Mesendoderm (in vitro differentiated cells): ENCODE data around the gene SLC13A3.

Experiments
- DNase-seq: peaks from one replicate; pipeline ENCODE4 v3.0.0; 2013
- H2AK5ac ChIP-seq: 2 replicates; pipeline ENCODE4 v1.6.1; 2013; ENCODE audit warnings: low read length, inconsistent platforms
- H2BK120ac ChIP-seq: 2 replicates; pipeline ENCODE4 v1.6.1; 2013; ENCODE audit warnings: low read depth, mild to moderate bottlenecking, low read length, moderate library complexity, mixed read lengths
- H2BK15ac ChIP-seq: replicated peaks from 2 replicates; pipeline ENCODE4 v1.6.1; 2013; ENCODE audit warnings: low read depth, mild to moderate bottlenecking, moderate library complexity
- H2BK5ac ChIP-seq: 2 replicates; pipeline ENCODE4 v1.6.1; 2013; ENCODE audit warnings: low read length, inconsistent platforms
- H3K18ac ChIP-seq: 2 replicates; pipeline ENCODE4 v1.6.1; 2013; ENCODE audit warnings: mild to moderate bottlenecking, low read length, mixed read lengths
- H3K23ac ChIP-seq: one replicate; pipeline ENCODE4 v1.6.1; 2013; ENCODE audit warnings: low read length
- H3K27ac ChIP-seq: 2 replicates; pipeline ENCODE4 v1.5.1; 2013; ENCODE audit warnings: low read depth, mild to moderate bottlenecking, inconsistent platforms, low read length, moderate library complexity
- H3K27me3 ChIP-seq: 2 replicates; pipeline ENCODE4 v1.6.1; 2013; ENCODE audit warnings: low read length, control low read depth, mild to moderate bottlenecking, inconsistent platforms; ENCODE audit not compliant: insufficient read depth, poor library complexity
- H3K36me3 ChIP-seq: 2 replicates; pipeline ENCODE4 v1.6.1; 2013; ENCODE audit warnings: low read length, inconsistent platforms; ENCODE audit not compliant: control insufficient read depth, insufficient read depth
- H3K4ac ChIP-seq: one replicate; pipeline ENCODE4 v1.6.1; 2013; ENCODE audit warnings: low read depth, mild to moderate bottlenecking, low read length, moderate library complexity
- H3K4me1 ChIP-seq: 2 replicates; pipeline ENCODE4 v1.6.1; 2013; ENCODE audit warnings: low read depth, low read length, inconsistent platforms; ENCODE audit not compliant: control insufficient read depth
- H3K4me2 ChIP-seq: 2 replicates; pipeline ENCODE4 v1.6.1; 2013; ENCODE audit warnings: low read length
- H3K4me3 ChIP-seq: 2 replicates; pipeline ENCODE4 v1.5.1; 2013; ENCODE audit warnings: mild to moderate bottlenecking, low read length
- H3K56ac ChIP-seq: one replicate; pipeline ENCODE4 v1.6.1; 2013; ENCODE audit warnings: low read length
- H3K79me1 ChIP-seq: 2 replicates; pipeline ENCODE4 v1.6.1; 2013; ENCODE audit warnings: low read length, inconsistent platforms
- H3K79me2 ChIP-seq: 2 replicates; pipeline ENCODE4 v1.6.1; 2013; ENCODE audit warnings: mild to moderate bottlenecking, low read length; ENCODE audit not compliant: control insufficient read depth, insufficient read depth
- H3K9ac ChIP-seq: 2 replicates; pipeline ENCODE4 v1.6.1; 2013; ENCODE audit warnings: low read length, inconsistent platforms
- H4K5ac ChIP-seq: one replicate; pipeline ENCODE4 v1.6.1; 2013; ENCODE audit warnings: low read length
- H4K8ac ChIP-seq: one replicate; pipeline ENCODE4 v1.6.1; 2013; ENCODE audit warnings: low read depth, mild to moderate bottlenecking, control low read depth, low read length, moderate library complexity
- WGBS: extraction: QIAGEN DNeasy Blood & Tissue Kit; methylation state at CpG from one replicate; pipeline ENCODE4 v1.1.7; 2013; ENCODE audit warnings: low lambda C conversion rate, missing lambda C conversion rate; ENCODE audit not compliant: insufficient coverage; ENCODE audit errors: extremely low coverage; 5-methylcytosine and 5-hydroxymethylcytosine counted together

SLC13A3 gene

GRCh38 chr20:46607849-46608497, 43.3 kb downstream of the SLC13A3 start:
- Histone ChIP-seq H3K79me1 (no peaks in the 10 kb centered on the region), H3K4ac (no peak overlapping the region), H3K4me2 (no peak overlapping the region), H3K23ac (no peak overlapping the region), H3K9ac (no peak overlapping the region), H4K5ac (no peak overlapping the region), H2BK120ac (no peak overlapping the region), H2BK5ac (no peak overlapping the region), H3K27ac (no peak overlapping the region), H2BK15ac (no peak overlapping the region), H3K4me3 (no peak overlapping the region), H4K8ac (no peak overlapping the region), H3K56ac (no peak overlapping the region), H3K18ac (no peak overlapping the region), H2AK5ac (no peak overlapping the region), H3K79me2 (no peaks in the 10 kb centered on the region), H3K27me3 (no peaks in the 10 kb centered on the region), H3K4me1 (no peaks in the 10 kb centered on the region), H3K36me3 (no peaks in the 10 kb centered on the region)
- no peak for DNase-seq
- whole genome bisulfite sequencing, result no CpG with 5 or more reads among the region's 8 CpGs

DNA sequence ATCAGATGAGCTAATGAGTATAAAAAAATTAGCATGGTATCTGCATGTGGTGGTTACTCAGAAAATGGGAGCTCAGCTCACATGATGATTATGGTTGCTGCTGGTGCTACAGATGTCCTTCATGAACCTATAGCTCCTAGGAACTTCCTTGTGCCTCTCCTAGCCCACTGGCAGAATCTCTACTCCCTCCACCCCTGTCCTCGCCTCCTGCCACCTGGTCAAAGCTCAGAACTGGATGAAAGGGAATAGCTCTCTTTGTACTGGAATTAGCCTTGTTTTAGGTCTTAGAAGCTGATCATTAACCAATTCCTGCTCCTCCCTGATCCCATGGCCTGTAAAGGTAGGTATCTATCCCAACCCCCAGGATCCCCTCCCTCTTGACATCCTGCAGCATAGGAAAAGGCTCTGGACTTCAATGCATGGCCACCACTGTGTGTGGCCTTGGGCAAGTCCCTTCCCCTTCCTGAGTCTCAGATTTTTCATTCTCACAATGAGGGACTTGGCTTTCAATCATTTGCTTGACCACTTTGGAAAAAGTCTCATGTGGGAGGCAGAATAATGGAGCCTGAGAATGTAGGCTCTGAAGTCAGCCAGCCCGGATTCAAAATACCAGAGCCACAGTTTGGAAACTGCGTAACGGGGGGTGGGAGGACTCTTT, 43.9 kb downstream of the SLC13A3 start:
- Histone ChIP-seq H2AK5ac (no peak overlapping the region), H3K4me1 (no peaks in the 10 kb centered on the region), H2BK5ac (no peak overlapping the region), H3K23ac (no peak overlapping the region), H3K79me2 (no peaks in the 10 kb centered on the region), H3K27me3 (no peaks in the 10 kb centered on the region), H3K9ac (no peak overlapping the region), H4K5ac (no peak overlapping the region), H2BK120ac (no peak overlapping the region), H3K27ac (no peak overlapping the region), H3K18ac (no peak overlapping the region), H2BK15ac (no peak overlapping the region), H3K4me2 (no peak overlapping the region), H3K79me1 (no peaks in the 10 kb centered on the region), H4K8ac (no peak overlapping the region), H3K4ac (no peak overlapping the region), H3K4me3 (no peak overlapping the region), H3K56ac (no peak overlapping the region), H3K36me3 (no peaks in the 10 kb centered on the region)
- no peak for DNase-seq
- WGBS, result no CpG with 5 or more reads among the region's 4 CpGs

DNA sequence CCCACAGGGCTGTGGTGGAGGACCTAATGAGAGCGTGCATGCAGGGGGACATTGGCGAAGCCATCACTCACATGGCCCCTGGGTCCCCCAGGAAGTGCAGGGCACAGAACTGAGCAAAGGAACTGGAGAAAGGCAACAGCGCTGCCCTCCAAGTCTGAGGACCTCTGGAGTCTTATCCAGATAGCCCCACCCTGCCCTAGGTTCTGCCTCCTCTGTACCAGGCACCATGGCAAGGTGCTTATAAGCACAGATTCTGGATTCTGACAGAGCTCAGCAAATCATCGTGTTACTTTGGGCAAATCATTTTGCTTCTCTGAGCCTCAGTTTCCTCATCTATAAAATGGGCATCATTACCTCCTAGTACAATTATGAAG, 44.5 kb downstream of the SLC13A3 start:
- Histone ChIP-seq H3K23ac (no peak overlapping the region), H2BK15ac (no peak overlapping the region), H3K18ac (no peak overlapping the region), H3K56ac (no peak overlapping the region), H3K79me2 (no peaks in the 10 kb centered on the region), H3K4me1 (no peaks in the 10 kb centered on the region), H3K27me3 (no peaks in the 10 kb centered on the region), H2BK120ac (no peak overlapping the region), H3K36me3 (no peaks in the 10 kb centered on the region), H4K5ac (no peak overlapping the region), H4K8ac (no peak overlapping the region), H3K4ac (no peak overlapping the region), H3K4me2 (no peak overlapping the region), H3K9ac (no peak overlapping the region), H2BK5ac (no peak overlapping the region), H3K79me1 (no peaks in the 10 kb centered on the region), H3K27ac (no peak overlapping the region), H2AK5ac (no peak overlapping the region), H3K4me3 (no peak overlapping the region)
- no CpG with 5 or more reads among the region's 4 CpGs for WGBS
- no peak for DNase-seq

GRCh38 chr20:46605978-46606816, 45.1 kb downstream of the SLC13A3 start:
- Histone ChIP-seq H3K4me2 (no peak overlapping the region), H3K56ac (no peak overlapping the region), H4K5ac (no peak overlapping the region), H2BK5ac (no peak overlapping the region), H3K79me2 (no peaks in the 10 kb centered on the region), H3K79me1 (no peaks in the 10 kb centered on the region), H3K18ac (no peak overlapping the region), H3K4ac (no peak overlapping the region), H3K27ac (no peak overlapping the region), H4K8ac (no peak overlapping the region), H2BK15ac (no peak overlapping the region), H3K4me1 (no peaks in the 10 kb centered on the region), H3K27me3 (no peaks in the 10 kb centered on the region), H3K4me3 (no peak overlapping the region), H3K23ac (no peak overlapping the region), H3K9ac (no peak overlapping the region), H2AK5ac (no peak overlapping the region), H2BK120ac (no peak overlapping the region), H3K36me3 (no peaks in the 10 kb centered on the region)
- DNase-seq, result no peak
- no CpG with 5 or more reads among the region's 9 CpGs for WGBS

GRCh38 chr20:46605181-46605580, 46.1 kb downstream of the SLC13A3 start:
- Histone ChIP-seq H2AK5ac (no peak overlapping the region), H3K9ac (no peak overlapping the region), H3K79me1 (no peaks in the 10 kb centered on the region), H3K56ac (no peak overlapping the region), H3K27me3 (no peaks in the 10 kb centered on the region), H4K5ac (no peak overlapping the region), H3K4me1 (no peaks in the 10 kb centered on the region), H3K4ac (no peak overlapping the region), H2BK5ac (no peak overlapping the region), H3K18ac (no peak overlapping the region), H3K23ac (no peak overlapping the region), H3K4me3 (no peak overlapping the region), H3K36me3 (no peaks in the 10 kb centered on the region), H2BK15ac (no peak overlapping the region), H3K27ac (no peak overlapping the region), H3K79me2 (no peaks in the 10 kb centered on the region), H2BK120ac (no peak overlapping the region), H4K8ac (no peak overlapping the region), H3K4me2 (no peak overlapping the region)
- no peak for DNase-seq
